GM18858 (cell line): ENCODE results near the gene QRSL1.
"Not testable (repeated sequence)": the region's sequence is repeated elsewhere in the genome, so short reads cannot be mapped to it uniquely, and the experiment has no call there.

Experiments
- ATAC-seq: cut with Tn5 transposase; IDR thresholded peaks from one replicate; pipeline ENCODE4 v1.9.1; 2021; ENCODE audit not compliant: unreplicated experiment

Gene QRSL1, protein sequence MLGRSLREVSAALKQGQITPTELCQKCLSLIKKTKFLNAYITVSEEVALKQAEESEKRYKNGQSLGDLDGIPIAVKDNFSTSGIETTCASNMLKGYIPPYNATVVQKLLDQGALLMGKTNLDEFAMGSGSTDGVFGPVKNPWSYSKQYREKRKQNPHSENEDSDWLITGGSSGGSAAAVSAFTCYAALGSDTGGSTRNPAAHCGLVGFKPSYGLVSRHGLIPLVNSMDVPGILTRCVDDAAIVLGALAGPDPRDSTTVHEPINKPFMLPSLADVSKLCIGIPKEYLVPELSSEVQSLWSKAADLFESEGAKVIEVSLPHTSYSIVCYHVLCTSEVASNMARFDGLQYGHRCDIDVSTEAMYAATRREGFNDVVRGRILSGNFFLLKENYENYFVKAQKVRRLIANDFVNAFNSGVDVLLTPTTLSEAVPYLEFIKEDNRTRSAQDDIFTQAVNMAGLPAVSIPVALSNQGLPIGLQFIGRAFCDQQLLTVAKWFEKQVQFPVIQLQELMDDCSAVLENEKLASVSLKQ

GRCh38 chr6:106629103-106629858, at the start of gene QRSL1, which contains the start of gene RTN4IP1:
Gene QRSL1 (plus strand): TSS chr6:106629578. CDS start chr6:106629682, 104 bp downstream.
Gene RTN4IP1 (minus strand): TSS chr6:106629498. CDS start chr6:106629021, 477 bp downstream.
- peak; percentile 62 for ATAC-seq

- no peak for ATAC-seq
Measured at GRCh38 chr6:106581468-106581867, 47.9 kb upstream of the QRSL1 start.

DNA sequence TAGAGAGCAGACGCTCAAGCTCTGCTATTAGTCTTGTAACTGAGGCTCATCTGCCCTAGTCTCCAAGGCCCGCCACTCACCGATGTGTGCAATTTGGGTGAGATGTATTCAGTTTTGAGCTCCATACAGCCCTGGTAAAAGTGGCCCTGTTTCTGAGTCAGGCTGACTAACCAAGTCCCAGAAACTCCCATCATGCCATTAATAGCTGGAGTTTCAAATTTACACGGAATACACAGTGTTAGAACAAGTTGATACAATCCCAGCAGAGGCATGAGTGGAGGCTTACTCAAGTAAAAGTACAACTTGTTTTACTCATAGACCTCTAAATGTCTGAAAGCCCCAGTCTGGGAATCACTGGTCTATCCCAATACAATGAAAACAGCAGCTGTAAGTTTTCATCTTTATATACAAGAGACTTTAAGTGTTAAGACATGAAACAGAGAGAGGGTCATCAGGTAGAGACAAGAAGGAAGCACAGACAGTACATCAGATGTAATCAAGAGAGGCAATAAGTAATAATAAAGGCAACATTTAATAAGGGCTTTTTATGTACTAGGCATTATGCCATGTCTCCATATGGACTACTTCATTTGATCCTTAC, 42.5 kb upstream of the QRSL1 start:
- ATAC-seq: no peak

DNA sequence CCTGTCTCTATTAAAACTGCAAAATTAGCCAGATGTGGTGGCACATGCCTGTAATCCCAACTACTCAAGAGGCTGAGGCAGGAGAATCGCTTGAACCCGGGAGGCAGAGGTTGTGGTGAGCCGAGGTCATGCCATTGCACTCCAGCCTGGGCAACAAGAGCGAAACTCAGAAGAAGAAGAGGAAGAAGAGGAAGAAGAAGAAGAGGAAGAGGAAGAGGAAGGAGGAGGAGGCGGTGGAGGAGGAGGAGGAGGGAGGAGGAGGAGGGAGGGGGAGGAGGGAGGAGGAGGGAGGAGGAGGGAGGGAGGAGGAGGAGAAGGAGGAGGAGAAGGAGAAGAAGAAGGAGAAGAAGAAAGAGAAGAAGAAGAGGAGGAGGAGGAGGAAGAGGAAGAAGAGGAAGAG, 40.4 kb upstream of the QRSL1 start:
- ATAC-seq: not testable (repeated sequence)

DNA sequence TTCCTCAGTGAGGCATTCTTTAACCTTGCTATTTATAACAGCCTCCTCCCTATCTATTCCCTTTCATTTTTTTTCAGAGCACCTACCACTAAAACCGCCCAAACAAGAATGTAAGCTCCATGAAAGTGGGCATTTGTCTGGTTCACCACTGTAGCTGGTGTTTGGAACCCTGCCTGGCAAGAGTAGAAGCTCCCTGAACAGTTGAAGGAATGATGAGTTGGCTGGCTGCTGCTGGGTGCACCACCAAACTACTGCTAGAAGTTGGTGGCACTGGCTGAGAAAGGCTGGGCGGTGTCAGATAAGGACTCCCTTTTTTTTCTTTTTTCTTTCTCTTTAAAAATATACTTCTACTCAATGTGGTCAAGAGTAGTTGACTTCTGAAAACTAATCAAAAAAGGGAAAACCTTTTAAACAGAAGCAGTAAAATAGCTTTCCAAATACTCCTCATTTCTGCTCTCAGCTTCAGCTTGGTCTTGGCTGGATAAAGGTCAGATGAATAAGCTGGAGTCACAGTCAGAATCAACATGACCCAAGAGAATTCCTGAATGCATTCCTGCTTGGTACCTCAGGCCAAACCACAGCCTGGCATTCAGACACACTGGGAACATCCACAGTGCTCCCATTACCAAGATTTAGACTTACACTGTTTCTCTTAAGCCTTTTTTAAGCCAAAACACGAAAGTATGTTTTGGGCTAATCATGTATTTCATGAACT, 38.1 kb upstream of the QRSL1 start:
- no peak for ATAC-seq

DNA sequence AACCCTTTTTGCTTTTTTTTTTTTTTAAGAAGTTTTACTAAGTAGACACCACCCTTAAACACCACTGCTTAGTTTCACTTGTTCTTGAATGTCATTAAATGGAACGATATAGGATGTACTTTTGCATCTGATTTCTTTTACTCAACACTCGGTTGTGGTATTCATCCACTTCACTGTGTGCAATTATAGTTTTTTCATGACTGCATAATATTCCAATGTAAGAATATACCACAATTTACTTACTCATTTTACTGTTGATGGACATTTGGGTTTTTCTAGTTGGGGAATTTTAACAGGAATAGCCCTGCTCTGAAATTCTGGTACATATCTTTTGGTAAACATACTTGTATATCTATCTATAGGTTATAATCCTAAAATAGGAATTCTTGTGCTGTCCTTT, 29.9 kb upstream of the QRSL1 start:
- ATAC-seq: no peak

GRCh38 chr6:106600329-106600728, 29.0 kb upstream of the QRSL1 start:
- ATAC-seq: no peak

DNA sequence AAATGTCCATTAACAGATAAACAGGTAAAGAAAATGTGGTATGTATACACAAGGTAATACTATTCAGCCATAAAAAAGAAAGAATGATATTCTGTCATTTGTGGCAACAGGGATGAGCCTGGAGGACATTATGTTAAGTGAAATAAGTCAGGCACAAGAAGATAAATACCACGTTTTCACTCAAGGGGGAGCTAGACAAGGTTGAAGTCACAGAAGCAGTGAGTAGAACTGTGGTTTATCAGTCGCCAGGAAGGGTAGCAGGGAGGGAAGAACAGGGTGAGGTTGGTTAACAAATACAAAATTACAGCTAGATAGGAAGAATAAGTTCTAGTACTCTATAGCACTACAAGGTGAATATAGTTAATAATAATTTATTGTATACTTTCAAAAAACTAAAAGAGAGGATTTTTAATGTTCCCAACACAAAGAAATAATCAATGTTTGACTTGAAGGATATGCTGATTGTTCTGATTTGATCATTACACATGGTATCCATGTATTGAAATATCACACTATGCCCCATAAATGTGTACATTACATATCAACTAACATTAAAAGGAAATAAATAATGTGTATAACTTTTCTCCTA, 21.2 kb upstream of the QRSL1 start:
- ATAC-seq: peak; percentile 67

- no peak for ATAC-seq
Measured at GRCh38 chr6:106609699-106610098, 19.7 kb upstream of the QRSL1 start.

GRCh38 chr6:106611030-106611429, 18.3 kb upstream of the QRSL1 start:
- no peak for ATAC-seq

- ATAC-seq: no peak
Measured at GRCh38 chr6:106612671-106613416, 16.5 kb upstream of the QRSL1 start.

DNA sequence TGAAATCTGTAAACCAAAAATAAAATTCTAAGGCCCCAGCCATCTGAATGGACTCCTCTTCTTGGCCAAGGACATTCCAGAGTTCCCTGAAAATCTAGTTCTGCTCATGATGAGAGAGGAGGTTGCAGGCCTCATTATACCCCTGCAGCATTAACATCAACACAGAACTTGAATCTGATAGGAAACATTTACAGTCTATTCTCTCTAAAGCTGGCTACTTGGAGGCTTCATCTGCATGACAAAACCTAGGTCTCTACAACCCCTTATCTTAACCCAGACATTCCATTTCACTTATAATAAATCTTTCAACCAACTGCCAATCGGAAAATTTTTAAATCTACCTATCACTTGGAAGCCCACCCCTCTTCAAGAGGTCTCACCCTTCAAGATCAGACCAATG, 15.8 kb upstream of the QRSL1 start:
- no peak for ATAC-seq

DNA sequence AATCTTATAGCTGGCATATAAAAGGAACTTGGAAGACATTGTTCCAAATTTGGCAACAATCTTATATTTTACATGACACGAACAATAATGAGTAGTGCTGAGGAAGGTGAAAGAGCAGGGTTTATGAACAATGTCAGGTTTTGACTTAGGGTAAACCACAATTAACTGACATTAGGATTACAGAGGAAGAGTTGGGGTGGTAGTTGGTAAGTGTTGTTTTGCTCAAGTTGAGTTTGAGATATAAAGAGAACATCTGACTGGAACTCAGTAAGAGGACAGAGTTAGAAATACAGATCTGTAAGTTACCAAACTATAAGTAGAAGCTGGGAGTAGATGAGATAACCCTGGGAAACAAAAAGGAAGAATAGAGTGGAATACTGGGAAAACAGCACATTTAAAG, 15.2 kb upstream of the QRSL1 start:
- no peak for ATAC-seq

GRCh38 chr6:106614592-106615257, 14.7 kb upstream of the QRSL1 start:
- ATAC-seq: no peak

DNA sequence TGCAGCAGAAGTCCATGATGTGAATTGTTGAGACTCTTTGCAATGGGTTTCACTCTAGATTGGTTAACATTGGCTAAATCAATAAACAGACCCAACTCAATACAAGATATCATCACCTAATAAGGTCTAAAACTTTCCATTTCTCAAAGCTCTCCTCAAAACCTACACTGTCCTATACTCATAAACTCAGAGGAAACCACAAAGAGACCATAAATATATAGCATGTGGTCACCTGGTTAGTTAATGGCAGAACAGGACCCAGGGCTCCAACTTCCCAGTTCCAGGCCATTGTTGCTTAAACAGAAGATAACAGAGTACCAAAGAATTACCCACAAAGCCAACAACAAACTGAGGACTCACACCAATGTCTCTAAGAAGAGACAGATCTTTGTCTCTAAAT, 12.1 kb upstream of the QRSL1 start:
- ATAC-seq: no peak

DNA sequence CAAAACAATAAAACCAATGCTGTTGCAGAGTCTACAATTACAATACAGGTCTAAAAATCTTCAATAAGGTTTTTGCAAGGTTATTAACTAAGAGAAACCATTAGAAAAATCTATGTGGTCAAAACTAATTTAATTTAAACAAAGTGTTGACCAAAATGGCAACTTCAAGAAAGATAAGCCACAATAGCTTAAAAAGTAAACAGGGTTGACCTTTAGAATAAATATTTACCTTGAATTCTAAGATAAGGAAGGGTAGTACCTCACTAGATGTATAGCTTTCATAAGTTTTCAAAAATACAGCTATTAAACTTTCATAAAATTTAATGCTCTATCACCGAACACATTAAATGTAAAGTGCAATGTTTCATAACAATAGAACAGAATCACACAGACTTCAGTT, 11.5 kb upstream of the QRSL1 start:
- ATAC-seq: no peak

GRCh38 chr6:106618324-106618723, 11.1 kb upstream of the QRSL1 start:
- ATAC-seq: no peak

GRCh38 chr6:106619223-106619622, 10.2 kb upstream of the QRSL1 start:
- ATAC-seq: no peak

GRCh38 chr6:106620931-106621672, 8.3 kb upstream of the QRSL1 start:
- ATAC-seq: no peak
